Ascending aorta (tissue), 2 donors: ENCODE measurements around the gene ARHGEF7. TPM values are rescaled to one million over a fixed set of nuclear protein-coding genes. Genes with fewer than 3 reads are reported as not detected.

Experiments used
- DNase-seq, 2 donors: peaks; one replicate each; pipeline ENCODE4 v3.0.0-alpha.2; 2019; ENCODE audit warnings: low spot score in 2 of 2
- H3K27ac ChIP-seq, 2 donors: fragments of 200-600 bp; sonication (generic); one replicate each; pipeline ENCODE4 v1.5.1; 2016 to 2017; ENCODE audit warnings: mild to moderate bottlenecking in 1 of 2
- H3K27me3 ChIP-seq: fragments of 200-600 bp; sonication (generic); one replicate; pipeline ENCODE4 v1.5.1; 2017
- H3K36me3 ChIP-seq, 2 donors: fragments of 200-600 bp; sonication (generic); one replicate each; pipeline ENCODE4 v1.5.1; 2016
- H3K4me1 ChIP-seq, 2 donors: fragments of 200-600 bp; sonication (generic); one replicate each; pipeline ENCODE4 v1.5.1; 2016 to 2017; ENCODE audit warnings: mild to moderate bottlenecking in 1 of 2
- H3K4me3 ChIP-seq, 2 donors: fragments of 200-600 bp; sonication (generic); one replicate each; pipeline ENCODE4 v1.5.1; 2016 to 2017; ENCODE audit warnings: mild to moderate bottlenecking in 1 of 2
- H3K9me3 ChIP-seq, 2 donors: fragments of 200-600 bp; sonication (generic); one replicate each; pipeline ENCODE4 v1.5.1; 2016
- intact Hi-C: fragments of 100-400 bp; cut with DNase I; formaldehyde crosslinking; loops from one replicate; pipeline ENCODE4 v1.15.1; 2023
- total RNA-seq: library from RNA; depleted of rRNA; stranded (reverse); fragments of >200 nt; gene quantifications from one replicate; pipeline ENCODE4 v1.1.0, GENCODE V29; 2016
- TF ChIP-seq, protein P1 (sequence below), 3 experiments: fragments of 200-600 bp in 2 of 3; fragments of 450-650 bp in 1 of 3; sonication (generic) in 2 of 3; IDR thresholded peaks; one replicate each; pipeline ENCODE4 v1.5.1; 2016 to 2019; ENCODE audit warnings: antibody characterized with exemption in 3 of 3, mild to moderate bottlenecking in 1 of 3, moderate library complexity in 1 of 3

Gene ARHGEF7
- total RNA-seq, 1 donor from 2014 or later, result 32.2 TPM

GRCh38 chr13:111291908-111292307, 176.8 kb downstream of the ARHGEF7 start:
- Histone ChIP-seq H3K27me3 (no peaks in the 10 kb centered on the region), H3K4me3 (no peak overlapping the region), H3K36me3 (peaks cover 61 to 83% of the 10 kb centered on the region in 2 donors), H3K9me3 (no peaks in the 10 kb centered on the region), H3K4me1 (no peaks in the 10 kb centered on the region), H3K27ac (no peak overlapping the region)
- intact Hi-C loops, result no loop called here
- TF ChIP-seq, protein P1, sequence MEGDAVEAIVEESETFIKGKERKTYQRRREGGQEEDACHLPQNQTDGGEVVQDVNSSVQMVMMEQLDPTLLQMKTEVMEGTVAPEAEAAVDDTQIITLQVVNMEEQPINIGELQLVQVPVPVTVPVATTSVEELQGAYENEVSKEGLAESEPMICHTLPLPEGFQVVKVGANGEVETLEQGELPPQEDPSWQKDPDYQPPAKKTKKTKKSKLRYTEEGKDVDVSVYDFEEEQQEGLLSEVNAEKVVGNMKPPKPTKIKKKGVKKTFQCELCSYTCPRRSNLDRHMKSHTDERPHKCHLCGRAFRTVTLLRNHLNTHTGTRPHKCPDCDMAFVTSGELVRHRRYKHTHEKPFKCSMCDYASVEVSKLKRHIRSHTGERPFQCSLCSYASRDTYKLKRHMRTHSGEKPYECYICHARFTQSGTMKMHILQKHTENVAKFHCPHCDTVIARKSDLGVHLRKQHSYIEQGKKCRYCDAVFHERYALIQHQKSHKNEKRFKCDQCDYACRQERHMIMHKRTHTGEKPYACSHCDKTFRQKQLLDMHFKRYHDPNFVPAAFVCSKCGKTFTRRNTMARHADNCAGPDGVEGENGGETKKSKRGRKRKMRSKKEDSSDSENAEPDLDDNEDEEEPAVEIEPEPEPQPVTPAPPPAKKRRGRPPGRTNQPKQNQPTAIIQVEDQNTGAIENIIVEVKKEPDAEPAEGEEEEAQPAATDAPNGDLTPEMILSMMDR (IDR thresholded peaks at IDR 0.05), result no peak
- DNase-seq, result no peak

DNA sequence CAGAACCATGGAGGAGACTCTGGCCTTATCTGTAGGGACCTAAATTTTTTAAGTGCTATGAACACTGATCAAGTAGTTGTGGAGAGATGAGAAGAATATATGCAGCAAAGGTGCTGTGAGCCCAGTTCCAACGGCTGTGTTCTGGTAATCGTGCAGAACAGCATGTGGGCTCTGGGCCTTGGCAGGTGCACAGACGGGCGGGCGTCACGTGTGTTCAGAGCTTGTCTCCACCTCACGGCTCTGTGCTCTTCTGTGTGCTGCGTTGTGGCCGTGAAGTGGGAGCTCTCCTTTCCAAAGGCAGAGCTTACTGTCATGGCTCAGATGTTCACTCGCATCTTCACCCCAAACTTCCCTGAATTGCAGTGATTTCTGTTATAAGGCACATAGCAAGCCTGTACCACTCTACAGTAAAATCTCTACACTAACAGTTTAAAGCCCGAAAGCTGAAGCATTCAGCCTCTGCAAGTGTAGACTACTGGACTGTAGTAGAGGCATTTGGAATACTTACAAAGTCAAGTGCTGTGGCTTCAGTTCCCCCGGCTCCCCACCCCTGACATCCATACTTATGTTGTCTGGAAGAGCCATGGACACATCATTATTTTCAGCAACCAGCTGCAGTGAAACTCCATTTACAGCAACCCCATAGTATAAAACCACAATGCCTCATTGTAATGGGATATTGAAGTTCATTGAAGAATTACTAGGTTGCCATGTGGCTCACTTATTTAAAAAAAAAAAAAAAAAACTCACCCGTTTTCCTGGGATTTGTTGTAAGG, 177.8 kb downstream of the ARHGEF7 start:
- no peak for DNase-seq
- no peak overlapping the region for H3K27ac ChIP-seq
- peaks cover 53 to 77% of the 10 kb centered on the region in 2 donors for H3K36me3 ChIP-seq
- no peaks in the 10 kb centered on the region for H3K4me1 ChIP-seq
- H3K4me3 ChIP-seq, result no peak overlapping the region
- H3K27me3 ChIP-seq, result no peaks in the 10 kb centered on the region
- H3K9me3 ChIP-seq, result no peaks in the 10 kb centered on the region
- TF ChIP-seq, protein P1 (IDR thresholded peaks at IDR 0.05), result no peak
- intact Hi-C loops, result no loop called here

- H3K27ac ChIP-seq, result no peak overlapping the region
- H3K4me3 ChIP-seq, result no peak overlapping the region
- TF ChIP-seq, protein P1 (IDR thresholded peaks at IDR 0.05), result no peak
- no peaks in the 10 kb centered on the region for H3K27me3 ChIP-seq
- no peaks in the 10 kb centered on the region for H3K4me1 ChIP-seq
- no peaks in the 10 kb centered on the region for H3K9me3 ChIP-seq
- peaks cover 42 to 63% of the 10 kb centered on the region in 2 donors for H3K36me3 ChIP-seq
- intact Hi-C loops, result no loop called here
- DNase-seq, result no peak
Observed at GRCh38 chr13:111295886-111296285, 180.8 kb downstream of the ARHGEF7 start.

GRCh38 chr13:111296417-111296816, 181.3 kb downstream of the ARHGEF7 start:
- Histone ChIP-seq H3K4me3 (no peak overlapping the region), H3K27me3 (no peaks in the 10 kb centered on the region), H3K27ac (no peak overlapping the region), H3K36me3 (peaks cover 42 to 63% of the 10 kb centered on the region in 2 donors), H3K9me3 (no peaks in the 10 kb centered on the region), H3K4me1 (no peaks in the 10 kb centered on the region)
- no peak for DNase-seq
- intact Hi-C loops, result no loop called here
- TF ChIP-seq, protein P1 (IDR thresholded peaks at IDR 0.05), result no peak

DNA sequence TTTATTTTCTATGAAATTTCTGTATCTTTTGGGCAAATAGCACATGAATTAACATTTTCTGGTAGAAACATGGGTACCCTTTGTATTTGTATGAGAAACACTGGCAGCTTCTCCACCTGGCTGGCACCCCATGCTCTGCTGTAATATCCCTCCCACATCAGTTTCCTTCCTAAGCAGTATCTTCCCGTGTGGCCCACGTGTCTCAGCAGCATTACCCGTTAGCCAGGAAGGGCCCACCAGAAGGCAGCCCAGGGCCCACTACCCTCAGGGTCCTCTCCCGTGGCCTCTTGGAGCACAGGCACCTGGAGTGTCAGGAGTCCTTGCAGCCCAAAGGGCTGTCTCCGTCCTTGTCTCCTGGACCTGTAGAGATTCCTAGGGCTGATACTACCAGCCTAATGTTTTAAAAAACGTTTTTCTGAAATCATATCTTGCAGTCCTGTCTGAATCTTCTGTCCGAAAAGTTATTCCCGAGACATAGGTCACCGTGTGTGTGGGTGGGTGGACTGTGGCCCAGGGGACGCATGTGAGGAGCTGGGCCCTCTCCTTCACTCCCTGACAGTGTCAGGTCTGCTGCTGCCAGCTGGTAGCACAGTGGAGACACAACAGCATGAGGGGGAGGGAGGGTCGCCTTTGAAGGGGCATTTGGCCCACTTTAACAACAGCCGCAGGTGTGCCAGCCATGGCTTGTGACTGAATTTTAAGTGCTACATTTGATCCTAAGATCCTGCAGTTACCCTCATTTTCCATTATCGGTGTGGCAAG, 183.3 kb downstream of the ARHGEF7 start:
- H3K27me3 ChIP-seq, result no peaks in the 10 kb centered on the region
- no peaks in the 10 kb centered on the region for H3K9me3 ChIP-seq
- H3K27ac ChIP-seq, result no peak overlapping the region
- TF ChIP-seq, protein P1 (IDR thresholded peaks at IDR 0.05), result no peak
- peaks cover 51 to 63% of the 10 kb centered on the region in 2 donors for H3K36me3 ChIP-seq
- H3K4me1 ChIP-seq, result no peaks in the 10 kb centered on the region
- intact Hi-C loops, result no loop called here
- no peak overlapping the region for H3K4me3 ChIP-seq
- DNase-seq, result no peak
